MM.1S (cell line): ENCODE data around the gene EP300.

Source experiments
- EZH2 ChIP-seq: fragments of 300-600 bp; sonication (generic); optimal IDR thresholded peaks from 2 replicates; pipeline ENCODE3; 2017; ENCODE audit warnings: low read depth, mild to moderate bottlenecking, antibody characterized with exemption, low read length, mixed read lengths
- EZH2phosphoT487 ChIP-seq: fragments of 300-600 bp; sonication (generic); IDR thresholded peaks from 2 replicates; pipeline ENCODE4 v1.6.1; 2018; ENCODE audit warnings: antibody characterized with exemption, low read length
- TF ChIP-seq, protein P1 (sequence below): fragments of 300-600 bp; sonication (generic); IDR thresholded peaks from 2 replicates; pipeline ENCODE4 v1.5.1; 2016; ENCODE audit warnings: antibody characterized with exemption, low read length, mixed read lengths

- TF ChIP-seq, protein P1, sequence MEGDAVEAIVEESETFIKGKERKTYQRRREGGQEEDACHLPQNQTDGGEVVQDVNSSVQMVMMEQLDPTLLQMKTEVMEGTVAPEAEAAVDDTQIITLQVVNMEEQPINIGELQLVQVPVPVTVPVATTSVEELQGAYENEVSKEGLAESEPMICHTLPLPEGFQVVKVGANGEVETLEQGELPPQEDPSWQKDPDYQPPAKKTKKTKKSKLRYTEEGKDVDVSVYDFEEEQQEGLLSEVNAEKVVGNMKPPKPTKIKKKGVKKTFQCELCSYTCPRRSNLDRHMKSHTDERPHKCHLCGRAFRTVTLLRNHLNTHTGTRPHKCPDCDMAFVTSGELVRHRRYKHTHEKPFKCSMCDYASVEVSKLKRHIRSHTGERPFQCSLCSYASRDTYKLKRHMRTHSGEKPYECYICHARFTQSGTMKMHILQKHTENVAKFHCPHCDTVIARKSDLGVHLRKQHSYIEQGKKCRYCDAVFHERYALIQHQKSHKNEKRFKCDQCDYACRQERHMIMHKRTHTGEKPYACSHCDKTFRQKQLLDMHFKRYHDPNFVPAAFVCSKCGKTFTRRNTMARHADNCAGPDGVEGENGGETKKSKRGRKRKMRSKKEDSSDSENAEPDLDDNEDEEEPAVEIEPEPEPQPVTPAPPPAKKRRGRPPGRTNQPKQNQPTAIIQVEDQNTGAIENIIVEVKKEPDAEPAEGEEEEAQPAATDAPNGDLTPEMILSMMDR = no peak
- no peak for TF ChIP-seq EZH2phosphoT487
- no peak for TF ChIP-seq EZH2
These were observed 131.1 kb downstream of the EP300 start for GRCh38 chr22:41223535-41223934.
